H1 (cell line): ENCODE results near the gene CCDC127. TPM values are rescaled to one million over a fixed set of nuclear protein-coding genes. Genes with fewer than 3 reads are reported as not detected.

Experiments
- CTCF ChIA-PET: fragments of 300-600 bp; sonication (Branson Sonifier 250); formaldehyde crosslinking; loops from one replicate; lab custom pipeline; 2021; ENCODE audit not compliant: partially characterized antibody; lab: Charles Lee
- POLR2A ChIA-PET: fragments of 300-600 bp; sonication (Branson Sonifier 250); formaldehyde crosslinking; loops from one replicate; lab custom pipeline; 2021; ENCODE audit warnings: inconsistent platforms; ENCODE audit not compliant: partially characterized antibody; lab: Charles Lee
- DNase-seq, 2 experiments: peaks; one replicate each; pipeline versions ENCODE4 v3.0.0 to v3.0.0-alpha.2; 2010 to 2022; ENCODE audit warnings: low spot score in 2 of 2, low read depth in 1 of 2, mixed read lengths in 1 of 2
- FAIRE-seq: peaks from 2 replicates; lab custom pipeline; 2011; peaks lifted over from hg19 to GRCh38; lab: Jason Lieb, UNC
- H2AFZ ChIP-seq: 2 replicates; pipeline ENCODE4 v1.8.1; 2012; ENCODE audit warnings: low read length, inconsistent platforms
- H2AK5ac ChIP-seq: 2 replicates; pipeline ENCODE4 v1.6.1; 2013; ENCODE audit warnings: low read depth, low read length
- H2BK120ac ChIP-seq: replicated peaks from 2 replicates; pipeline ENCODE3; 2013; ENCODE audit warnings: low read depth, low read length, inconsistent platforms
- H2BK12ac ChIP-seq: 2 replicates; pipeline ENCODE4 v1.6.1; 2013; ENCODE audit warnings: low read depth, low read length
- H2BK15ac ChIP-seq: 2 replicates; pipeline ENCODE4 v1.6.1; 2013; ENCODE audit warnings: low read length
- H2BK20ac ChIP-seq: 2 replicates; pipeline ENCODE4 v1.6.1; 2013; ENCODE audit warnings: low read length
- H2BK5ac ChIP-seq: 2 replicates; pipeline ENCODE4 v1.6.1; 2013; ENCODE audit warnings: low read depth, low read length
- H3K14ac ChIP-seq: 2 replicates; pipeline ENCODE4 v1.6.1; 2013; ENCODE audit warnings: inconsistent platforms; ENCODE audit not compliant: insufficient read length
- H3K18ac ChIP-seq: 2 replicates; pipeline ENCODE4 v1.6.1; 2013; ENCODE audit warnings: low read length; ENCODE audit errors: extremely low read depth
- H3K23ac ChIP-seq: 2 replicates; pipeline ENCODE4 v1.6.1; 2013; ENCODE audit warnings: inconsistent platforms; ENCODE audit not compliant: insufficient read length
- H3K23me2 ChIP-seq: 2 replicates; pipeline ENCODE4 v1.6.1; 2013; ENCODE audit warnings: low read depth, low read length
- H3K27ac ChIP-seq: 2 replicates; pipeline ENCODE4 v1.6.1; 2011; ENCODE audit warnings: low read depth, low read length, inconsistent platforms
- H3K27me3 ChIP-seq, 4 experiments: replicated peaks in 1 of 4; 1 replicate in 1 of 4; 2 replicates in 3 of 4; pipeline versions ENCODE4 v1.6.1 to v1.8.1; 2011 to 2013; ENCODE audit warnings: low read length in 3 of 4, mild to moderate bottlenecking in 3 of 4, inconsistent platforms in 2 of 4, mixed read lengths in 2 of 4, moderate library complexity in 1 of 4; ENCODE audit not compliant: control insufficient read depth in 3 of 4, insufficient read depth in 3 of 4; ENCODE audit errors: extremely low read depth in 1 of 4
- H3K36me3 ChIP-seq, 4 experiments: 2 replicates each; pipeline versions ENCODE4 v1.6.1 to v1.8.1; 2011 to 2013; ENCODE audit warnings: mild to moderate bottlenecking in 4 of 4, low read length in 3 of 4, moderate library complexity in 2 of 4, control low read depth in 1 of 4, inconsistent platforms in 1 of 4; ENCODE audit not compliant: insufficient read depth in 4 of 4, control insufficient read depth in 2 of 4
- H3K4ac ChIP-seq: replicated peaks from 2 replicates; pipeline ENCODE3; 2013; ENCODE audit warnings: low read length, low read depth, mixed read lengths, inconsistent platforms; ENCODE audit not compliant: insufficient read length
- H3K4me1 ChIP-seq, 4 experiments: replicated peaks in 1 of 4; 1 replicate in 1 of 4; 2 replicates in 3 of 4; pipeline versions ENCODE4 v1.6.1 to v1.8.1; 2011 to 2013; ENCODE audit warnings: low read length in 3 of 4, inconsistent platforms in 2 of 4, mixed read lengths in 1 of 4; ENCODE audit not compliant: insufficient read depth in 4 of 4, control insufficient read depth in 3 of 4
- H3K4me2 ChIP-seq, 2 experiments: 2 replicates each; pipeline versions ENCODE4 v1.6.1 to v1.8.1; 2011 to 2013; ENCODE audit warnings: low read depth in 2 of 2, low read length in 2 of 2, control low read depth in 1 of 2, inconsistent platforms in 1 of 2, mild to moderate bottlenecking in 1 of 2; ENCODE audit not compliant: insufficient read depth in 1 of 2
- H3K4me3 ChIP-seq, 4 experiments: fragments of 200-600, 300-600 bp in 1 of 4; sonication (generic), shearing (Covaris generic), sonication (Bioruptor Twin) in 1 of 4; 2 replicates each; pipeline versions ENCODE4 v1.5.1 to v1.8.1; 2011 to 2016; ENCODE audit warnings: low read length in 4 of 4, low read depth in 3 of 4, control low read depth in 2 of 4, inconsistent platforms in 2 of 4, mild to moderate bottlenecking in 2 of 4, mixed read lengths in 1 of 4, moderate library complexity in 1 of 4; ENCODE audit not compliant: insufficient read depth in 2 of 4; ENCODE audit errors: extremely low read depth in 1 of 4
- H3K56ac ChIP-seq: replicated peaks from 2 replicates; pipeline ENCODE3; 2013; ENCODE audit warnings: low read depth, mild to moderate bottlenecking, mixed read lengths, low read length, inconsistent platforms; ENCODE audit not compliant: insufficient read length
- H3K79me1 ChIP-seq: 2 replicates; pipeline ENCODE4 v1.6.1; 2013; ENCODE audit warnings: low read depth, low read length, control low read depth
- H3K79me2 ChIP-seq, 2 experiments: 2 replicates each; pipeline versions ENCODE4 v1.6.1 to v1.8.1; 2012 to 2013; ENCODE audit warnings: low read length in 2 of 2, mild to moderate bottlenecking in 2 of 2, inconsistent platforms in 1 of 2; ENCODE audit not compliant: insufficient read depth in 2 of 2, control insufficient read depth in 1 of 2
- H3K9ac ChIP-seq, 4 experiments: replicated peaks in 1 of 4; 1 replicate in 1 of 4; 2 replicates in 3 of 4; pipeline versions ENCODE4 v1.6.1 to v1.8.1; 2011 to 2013; ENCODE audit warnings: low read depth in 3 of 4, low read length in 3 of 4, control low read depth in 2 of 4, mild to moderate bottlenecking in 2 of 4, moderate library complexity in 2 of 4, inconsistent platforms in 1 of 4; ENCODE audit errors: extremely low read depth in 1 of 4
- H3K9me3 ChIP-seq, 2 experiments: 2 replicates each; pipeline versions ENCODE4 v1.6.1 to v1.8.1; 2012 to 2013; ENCODE audit warnings: mild to moderate bottlenecking in 2 of 2, moderate library complexity in 2 of 2, control low read depth in 1 of 2, inconsistent platforms in 1 of 2, low read depth in 1 of 2, low read length in 1 of 2, mixed read lengths in 1 of 2; ENCODE audit not compliant: insufficient read depth in 2 of 2
- H4K20me1 ChIP-seq, 2 experiments: replicated peaks in 1 of 2; 2 replicates each; pipeline versions ENCODE3 to v1.8.1; 2011 to 2013; ENCODE audit warnings: inconsistent platforms in 2 of 2, low read length in 2 of 2, mild to moderate bottlenecking in 1 of 2; ENCODE audit not compliant: insufficient read depth in 2 of 2, control insufficient read depth in 1 of 2
- H4K5ac ChIP-seq: 2 replicates; pipeline ENCODE4 v1.6.1; 2013; ENCODE audit warnings: low read length, low read depth, mixed read lengths, inconsistent platforms; ENCODE audit not compliant: insufficient read length
- H4K8ac ChIP-seq: 2 replicates; pipeline ENCODE4 v1.8.0; 2013; ENCODE audit warnings: mild to moderate bottlenecking, moderate library complexity, low read length, inconsistent platforms; ENCODE audit not compliant: insufficient read depth; ENCODE audit errors: extremely low read depth
- H4K91ac ChIP-seq: replicated peaks from 2 replicates; pipeline ENCODE3; 2013; ENCODE audit warnings: low read length, mixed read lengths, inconsistent platforms; ENCODE audit not compliant: insufficient read length
- ASH2L ChIP-seq: fragments of 200-600, 300-600 bp; sonication (generic); IDR thresholded peaks from one replicate; pipeline ENCODE4 v1.7.1; 2017; ENCODE audit warnings: low read length
- CBX5 ChIP-seq: fragments of 300-800, 300-1000 bp; sonication (generic); IDR thresholded peaks from 2 replicates; pipeline ENCODE4 v1.7.1; 2016; ENCODE audit warnings: antibody characterized with exemption, low read length, low read depth
- CREB1 ChIP-seq: IDR thresholded peaks from 2 replicates; pipeline ENCODE4 v1.6.1; 2012; ENCODE audit warnings: inconsistent platforms
- HDAC6 ChIP-seq: IDR thresholded peaks from one replicate; pipeline ENCODE4 v1.7.1; 2012; ENCODE audit warnings: low read depth, mild to moderate bottlenecking, inconsistent platforms, low read length, moderate library complexity
- JUN ChIP-seq: IDR thresholded peaks from 2 replicates; pipeline ENCODE4 v1.6.1; 2011; ENCODE audit warnings: low read depth, mild to moderate bottlenecking, improper control_type of control experiment, low read length
- NANOG ChIP-seq: IDR thresholded peaks from 2 replicates; pipeline ENCODE4 v1.6.1; 2011; ENCODE audit warnings: low read length, low read depth, mild to moderate bottlenecking, inconsistent platforms; ENCODE audit not compliant: insufficient read depth, poor library complexity, severe bottlenecking
- POLR2A ChIP-seq, 2 experiments: IDR thresholded peaks; 1 replicate in 1 of 2; 2 replicates in 1 of 2; pipeline ENCODE4 v1.6.1; 2011; ENCODE audit warnings: low read depth in 2 of 2, low read length in 2 of 2, mild to moderate bottlenecking in 2 of 2; ENCODE audit errors: control extremely low read depth in 1 of 2
- SIRT6 ChIP-seq: IDR thresholded peaks from one replicate; pipeline ENCODE4 v1.7.1; 2012; ENCODE audit warnings: low read length, inconsistent platforms
- SP2 ChIP-seq: IDR thresholded peaks from 2 replicates; pipeline ENCODE4 v1.6.1; 2012; ENCODE audit warnings: mild to moderate bottlenecking, low read length, inconsistent platforms
- TCF12 ChIP-seq: IDR thresholded peaks from 2 replicates; pipeline ENCODE4 v1.6.1; 2011; ENCODE audit warnings: low read depth, mild to moderate bottlenecking, low read length
- USF2 ChIP-seq: IDR thresholded peaks from 2 replicates; pipeline ENCODE4 v1.6.1; 2011; ENCODE audit warnings: low read length, improper control_type of control experiment
- WGBS, 2 experiments: shearing (Covaris generic) in 1 of 2; methylation state at CpG; one replicate each; pipeline versions ENCODE4 v1.1.6 to v1.1.7; 2013 to 2015; ENCODE audit warnings: low lambda C conversion rate in 2 of 2, mixed read lengths in 2 of 2, inconsistent platforms in 1 of 2, low coverage in 1 of 2, missing lambda C conversion rate in 1 of 2; ENCODE audit not compliant: insufficient replicate concordance in 2 of 2, insufficient coverage in 1 of 2, insufficient read length in 1 of 2; ENCODE audit errors: extremely low coverage in 1 of 2, missing lambda C conversion rate in 1 of 2; 5-methylcytosine and 5-hydroxymethylcytosine counted together
- polyA plus RNA-seq, 7 experiments: library from polyadenylated mRNA; depleted of rRNA in 3 of 7; stranded (reverse) in 5 of 7; unstranded in 2 of 7; fragments of >200 nt in 5 of 7; fragments of 200-250 nt in 2 of 7; gene quantifications; 1 replicate in 5 of 7; 2 replicates in 1 of 7; 4 replicates in 1 of 7; pipeline versions ENCODE4 v1.2.1 to v1.2.3, GENCODE V29; 2011 to 2013; ENCODE audit warnings: missing spikeins in 2 of 7, mixed read lengths in 2 of 7
- total RNA-seq: library from RNA; stranded (reverse); fragmentation: NEBNext Ultra II Directional; extraction: Animal tissue kit (Norgen Biotek cat#: 25700); gene quantifications from 2 replicates; pipeline ENCODE4 v1.2.1, GENCODE V29; 2021

Gene CCDC127
- total and polyA plus RNA-seq, 2 of the 8 experiments (the other 6 are each of a cell fraction or from before 2014, with no cell fraction given): 2.9 to 8.0 TPM

- Histone ChIP-seq H2BK120ac (no peak overlapping the region), H2BK15ac (no peak overlapping the region), H4K5ac (no peak overlapping the region), H3K23ac (no peak overlapping the region), H3K4me1 (no peaks in the 10 kb centered on the region), H4K91ac (no peak overlapping the region), H2BK12ac (no peak overlapping the region), H4K8ac (no peak overlapping the region), H2BK20ac (no peak overlapping the region), H3K4me2 (no peak overlapping the region), H3K18ac (no peak overlapping the region), H3K56ac (no peak overlapping the region), H3K79me2 (no peaks in the 10 kb centered on the region), H3K4ac (no peak overlapping the region), H4K20me1 (peaks cover 3 to 5% of the 10 kb centered on the region in 2 experiments), H3K23me2 (no peaks in the 10 kb centered on the region), H2AFZ (no peak overlapping the region), H3K79me1 (no peaks in the 10 kb centered on the region), H3K9ac (no peak overlapping the region), H3K14ac (no peak overlapping the region), H3K4me3 (no peak overlapping the region), H3K36me3 (no peaks in the 10 kb centered on the region), H3K27me3 (no peaks in the 10 kb centered on the region), H3K27ac (no peak overlapping the region; the same call in 1 of the 2 replicates), H3K9me3 (no peaks in the 10 kb centered on the region), H2BK5ac (no peak overlapping the region), H2AK5ac (no peak overlapping the region)
- POLR2A ChIA-PET: interaction anchor here (1.0 kb wide), 1 partner anchor 9 kb away, joined by 4 read pairs; no protein-coding TSS in a partner anchor
- TF ChIP-seq POLR2A (IDR thresholded peaks at IDR 0.05; ENCODE audit: control extremely low read depth in 1 of 2, low read depth in 2 of 2, low read length in 2 of 2): no peak
- TF ChIP-seq CREB1: no peak
- no peak for TF ChIP-seq SIRT6
- no peak for TF ChIP-seq USF2
- TF ChIP-seq JUN: no peak
- no peak for TF ChIP-seq HDAC6
- no peak for TF ChIP-seq SP2
- no peak for TF ChIP-seq CBX5
- TF ChIP-seq TCF12: no peak
- no peak for TF ChIP-seq ASH2L
- TF ChIP-seq NANOG: no peak
- DNase-seq: no peak
- no peak for FAIRE-seq
- CTCF ChIA-PET: no interaction called here
- WGBS, 2 experiments: 66% methylated on average over 3 of the region's 10 CpGs; no CpG with 5 or more reads in 1 of the 2 experiments
These were observed 21.6 kb downstream of the CCDC127 start for GRCh38 chr5:196350-196749.
